Hematopoietic multipotent progenitor cell treated with erythropoietin and hydrocortisone succinate and interleukin-3 and kit ligand, for 8 days (in vitro differentiated cells): ENCODE results near the gene CDH3.

ENCODE experiments used
- DNase-seq: peaks from one replicate; pipeline ENCODE4 v3.0.0-alpha.2; 2015

CDH3 gene

GRCh38 chr16:68739964-68740627, 95.0 kb downstream of the CDH3 start:
- peak; percentile 53 for DNase-seq

GRCh38 chr16:68740628-68741346, 95.7 kb downstream of the CDH3 start:
- DNase-seq = no peak

GRCh38 chr16:68743664-68744063, 98.6 kb downstream of the CDH3 start:
- no peak for DNase-seq

- no peak for DNase-seq
These were observed 99.7 kb downstream of the CDH3 start for GRCh38 chr16:68744744-68745280.

- no peak for DNase-seq
These were observed 101.8 kb downstream of the CDH3 start for GRCh38 chr16:68746951-68747350.

GRCh38 chr16:68749432-68749831, 104.3 kb downstream of the CDH3 start:
- no peak for DNase-seq
